Activated CD8-positive, alpha-beta T cell treated with anti-CD3 and anti-CD28 coated beads, Interleukin-2, amount 10 ng/mL, durations not matched to agents 7 days and 5 days (primary cell): ENCODE measurements around the gene PDE4B. TPM values are rescaled to one million over a fixed set of nuclear protein-coding genes. Genes with fewer than 3 reads are reported as not detected.

ENCODE experiments used
- ATAC-seq: fragments of 150-1000 bp; cut with Tn5 transposase; one replicate; pipeline ENCODE4 v1.10.0; 2021; ENCODE audit warnings: moderate library complexity
- CTCF ChIA-PET: fragments of 350-600 bp; sonication (Branson Sonifier 250); formaldehyde crosslinking; loops from one replicate; lab custom pipeline; 2021; ENCODE audit warnings: antibody characterized with exemption; lab: Charles Lee
- POLR2A ChIA-PET: fragments of 350-600 bp; sonication (Branson Sonifier 250); formaldehyde crosslinking; loops from one replicate; lab custom pipeline; 2021; ENCODE audit warnings: antibody characterized with exemption; lab: Charles Lee
- DNase-seq: peaks from one replicate; pipeline ENCODE4 v3.0.0-alpha.2; 2020
- H3K27ac Mint-ChIP-seq: one replicate; pipeline ENCODE4 v1.8.0; 2021; ENCODE audit warnings: mild to moderate bottlenecking, mixed read lengths
- H3K27me3 Mint-ChIP-seq: one replicate; pipeline ENCODE4 v1.8.0; 2021; ENCODE audit warnings: low read depth, mixed read lengths
- H3K36me3 Mint-ChIP-seq: one replicate; pipeline ENCODE4 v1.8.0; 2021; ENCODE audit warnings: low read depth, mixed read lengths
- H3K4me1 Mint-ChIP-seq: one replicate; pipeline ENCODE4 v1.8.0; 2021; ENCODE audit warnings: low read depth, mixed read lengths
- H3K4me3 Mint-ChIP-seq: one replicate; pipeline ENCODE4 v1.8.0; 2021; ENCODE audit warnings: mild to moderate bottlenecking, mixed read lengths
- H3K9me3 Mint-ChIP-seq: one replicate; pipeline ENCODE4 v1.8.0; 2022; ENCODE audit warnings: mixed read lengths; ENCODE audit not compliant: insufficient read depth
- total RNA-seq, 2 experiments: library from RNA; stranded (reverse); gene quantifications; one replicate each; pipeline ENCODE4 v1.2.3, GENCODE V29; 2021

Gene PDE4B
- total RNA-seq, 2 experiments from 2014 or later, result 21.4 to 24.3 TPM

GRCh38 chr1:65939636-65940035, 146.9 kb downstream of the PDE4B start:
- no peaks in the 10 kb centered on the region for H3K4me1 Mint-ChIP-seq
- ChIA-PET POLR2A (no interaction called here), CTCF (interaction anchor here (0.9 to 1.7 kb wide), 3 partner anchors 20 to 564 kb away, joined by 3 to 4 read pairs (median 3); no protein-coding TSS in a partner anchor)
- no peak overlapping the region for H3K4me3 Mint-ChIP-seq
- no peak for ATAC-seq
- H3K9me3 Mint-ChIP-seq, result no peaks in the 10 kb centered on the region
- no peak overlapping the region for H3K27ac Mint-ChIP-seq
- H3K27me3 Mint-ChIP-seq, result peaks cover 20% of the 10 kb centered on the region
- DNase-seq, result no peak
- H3K36me3 Mint-ChIP-seq, result no peaks in the 10 kb centered on the region

GRCh38 chr1:65940126-65940525, 147.4 kb downstream of the PDE4B start:
- Mint-ChIP-seq H3K4me1 (no peaks in the 10 kb centered on the region), H3K27ac (no peak overlapping the region), H3K4me3 (no peak overlapping the region), H3K36me3 (no peaks in the 10 kb centered on the region), H3K9me3 (no peaks in the 10 kb centered on the region), H3K27me3 (peaks cover 20% of the 10 kb centered on the region)
- POLR2A ChIA-PET, result no interaction called here
- CTCF ChIA-PET, result interaction anchor here (0.9 to 1.7 kb wide), 3 partner anchors 19 to 564 kb away, joined by 3 to 4 read pairs (median 3); no protein-coding TSS in a partner anchor
- no peak for DNase-seq
- ATAC-seq, result no peak

- ChIA-PET POLR2A (no interaction called here), CTCF (interaction anchor here (0.8 to 1.3 kb wide), 3 partner anchors 14 to 562 kb away, joined by 3 to 4 read pairs (median 3); no protein-coding TSS in a partner anchor)
- no peak overlapping the region for H3K4me3 Mint-ChIP-seq
- no peaks in the 10 kb centered on the region for H3K9me3 Mint-ChIP-seq
- ATAC-seq (no peak), DNase-seq (no peak)
- H3K27me3 Mint-ChIP-seq, result peaks cover 23% of the 10 kb centered on the region
- H3K27ac Mint-ChIP-seq, result no peak overlapping the region
- H3K4me1 Mint-ChIP-seq, result no peaks in the 10 kb centered on the region
- no peaks in the 10 kb centered on the region for H3K36me3 Mint-ChIP-seq
Measured at GRCh38 chr1:65942476-65942875, 149.8 kb downstream of the PDE4B start.

GRCh38 chr1:65946376-65946775, 153.7 kb downstream of the PDE4B start:
- no peak for DNase-seq
- no peak for ATAC-seq
- Mint-ChIP-seq H3K4me1 (no peaks in the 10 kb centered on the region), H3K36me3 (no peaks in the 10 kb centered on the region), H3K27ac (no peak overlapping the region), H3K4me3 (no peak overlapping the region), H3K27me3 (peaks cover 17% of the 10 kb centered on the region), H3K9me3 (no peaks in the 10 kb centered on the region)
- POLR2A ChIA-PET, result interaction anchor here (0.6 kb wide), 1 partner anchor 276 kb away, joined by 3 read pairs; no protein-coding TSS in a partner anchor
- CTCF ChIA-PET, result no interaction called here

- H3K4me3 Mint-ChIP-seq, result no peak overlapping the region
- H3K27ac Mint-ChIP-seq, result no peak overlapping the region
- no peaks in the 10 kb centered on the region for H3K36me3 Mint-ChIP-seq
- CTCF ChIA-PET, result no interaction called here
- peaks cover 13% of the 10 kb centered on the region for H3K27me3 Mint-ChIP-seq
- DNase-seq (no peak), ATAC-seq (no peak)
- no peaks in the 10 kb centered on the region for H3K9me3 Mint-ChIP-seq
- POLR2A ChIA-PET, result no interaction called here
- no peaks in the 10 kb centered on the region for H3K4me1 Mint-ChIP-seq
Measured at GRCh38 chr1:65946960-65947359, 154.3 kb downstream of the PDE4B start.

GRCh38 chr1:65948609-65949229, 156.0 kb downstream of the PDE4B start:
- H3K27ac Mint-ChIP-seq, result no peak overlapping the region
- no peaks in the 10 kb centered on the region for H3K36me3 Mint-ChIP-seq
- CTCF ChIA-PET, result no interaction called here

GRCh38 chr1:65949230-65949626, 156.5 kb downstream of the PDE4B start:
- Mint-ChIP-seq H3K4me1 (no peaks in the 10 kb centered on the region), H3K4me3 (no peak overlapping the region)

More at GRCh38 chr1:65948609-65949229, 156.0 kb downstream of the PDE4B start:
- DNase-seq, result no peak
- Mint-ChIP-seq H3K9me3 (no peaks in the 10 kb centered on the region), H3K4me3 (no peak overlapping the region), H3K4me1 (no peaks in the 10 kb centered on the region), H3K27me3 (peaks cover 9% of the 10 kb centered on the region)
- no peak for ATAC-seq
- POLR2A ChIA-PET, result no interaction called here

GRCh38 chr1:65949933-65950332, 157.2 kb downstream of the PDE4B start:
- Mint-ChIP-seq H3K4me3 (no peak overlapping the region), H3K36me3 (no peaks in the 10 kb centered on the region), H3K4me1 (no peaks in the 10 kb centered on the region), H3K9me3 (no peaks in the 10 kb centered on the region), H3K27me3 (peaks cover 3% of the 10 kb centered on the region), H3K27ac (no peak overlapping the region)
- ATAC-seq (no peak), DNase-seq (no peak)
- ChIA-PET CTCF (interaction anchor here (1.0 to 1.1 kb wide), 2 partner anchors 293 kb away, joined by 3 to 6 read pairs; no protein-coding TSS in a partner anchor), POLR2A (no interaction called here)

More at GRCh38 chr1:65949230-65949626, 156.5 kb downstream of the PDE4B start:
- Mint-ChIP-seq H3K9me3 (no peaks in the 10 kb centered on the region), H3K27me3 (peaks cover 6% of the 10 kb centered on the region), H3K27ac (no peak overlapping the region), H3K36me3 (no peaks in the 10 kb centered on the region)
- ChIA-PET CTCF (interaction anchor here (1.0 kb wide), 1 partner anchor 294 kb away, joined by 6 read pairs; no protein-coding TSS in a partner anchor), POLR2A (no interaction called here)
- ATAC-seq, result no peak
- no peak for DNase-seq

GRCh38 chr1:65952696-65953095, 160.0 kb downstream of the PDE4B start:
- DNase-seq, result no peak
- H3K4me3 Mint-ChIP-seq, result no peak overlapping the region
- ChIA-PET POLR2A (no interaction called here), CTCF (interaction anchor here (0.6 to 3.1 kb wide), 2 partner anchors 290 to 538 kb away, joined by 3 to 14 read pairs; no protein-coding TSS in a partner anchor)
- no peaks in the 10 kb centered on the region for H3K9me3 Mint-ChIP-seq
- ATAC-seq, result no peak
- H3K27ac Mint-ChIP-seq, result no peak overlapping the region
- peaks cover 4% of the 10 kb centered on the region for H3K27me3 Mint-ChIP-seq
- H3K4me1 Mint-ChIP-seq, result no peaks in the 10 kb centered on the region
- H3K36me3 Mint-ChIP-seq, result no peaks in the 10 kb centered on the region

GRCh38 chr1:65953170-65953569, 160.5 kb downstream of the PDE4B start:
- ChIA-PET POLR2A (no interaction called here), CTCF (interaction anchor here (0.9 to 3.1 kb wide), 2 partner anchors 289 to 291 kb away, joined by 5 to 14 read pairs; no protein-coding TSS in a partner anchor)
- no peaks in the 10 kb centered on the region for H3K36me3 Mint-ChIP-seq
- ATAC-seq (no peak), DNase-seq (no peak)
- H3K4me3 Mint-ChIP-seq, result no peak overlapping the region
- H3K27me3 Mint-ChIP-seq, result peaks cover 4% of the 10 kb centered on the region
- no peaks in the 10 kb centered on the region for H3K4me1 Mint-ChIP-seq
- H3K27ac Mint-ChIP-seq, result no peak overlapping the region
- H3K9me3 Mint-ChIP-seq, result no peaks in the 10 kb centered on the region

GRCh38 chr1:65955071-65955470, 162.4 kb downstream of the PDE4B start:
- Mint-ChIP-seq H3K4me1 (no peaks in the 10 kb centered on the region), H3K4me3 (no peak overlapping the region), H3K27me3 (peaks cover 4% of the 10 kb centered on the region), H3K9me3 (no peaks in the 10 kb centered on the region), H3K27ac (no peak overlapping the region), H3K36me3 (no peaks in the 10 kb centered on the region)
- ATAC-seq (no peak), DNase-seq (no peak)
- ChIA-PET CTCF (interaction anchor here (3.5 to 3.6 kb wide), 2 partner anchors 289 to 491 kb away, joined by 25 to 109 read pairs; no protein-coding TSS in a partner anchor), POLR2A (interaction anchor here (0.6 kb wide), 1 partner anchor 88 kb away, joined by 3 read pairs; no protein-coding TSS in a partner anchor)

- H3K4me3 Mint-ChIP-seq, result no peak overlapping the region
- ChIA-PET POLR2A (interaction anchor here (0.6 kb wide), 1 partner anchor 87 kb away, joined by 3 read pairs; no protein-coding TSS in a partner anchor), CTCF (interaction anchor here (0.8 to 3.6 kb wide), 5 partner anchors 288 to 549 kb away, joined by 3 to 109 read pairs (median 3); no protein-coding TSS in a partner anchor)
- no peak overlapping the region for H3K27ac Mint-ChIP-seq
- no peak for ATAC-seq
- no peaks in the 10 kb centered on the region for H3K36me3 Mint-ChIP-seq
- H3K27me3 Mint-ChIP-seq, result peaks cover 4% of the 10 kb centered on the region
- DNase-seq, result no peak
- H3K9me3 Mint-ChIP-seq, result no peaks in the 10 kb centered on the region
- H3K4me1 Mint-ChIP-seq, result no peaks in the 10 kb centered on the region
Measured at GRCh38 chr1:65955503-65955902, 162.8 kb downstream of the PDE4B start.
